ENCODE data around the gene PDXK. TPM values are rescaled to one million over a fixed set of nuclear protein-coding genes. Genes with fewer than 3 reads are reported as not detected.

Gene PDXK
- total and polyA plus RNA-seq, 9 of the 15 experiments (the other 6 are each of a cell fraction or from before 2014, with no cell fraction given), result 5.6 to 162 (median 76.5) TPM

GRCh38 chr21:43789276-43790009 is 70.5 kb downstream of the PDXK start, which contains the start of gene RRP1 (continued):
- 0 out of 2 replicates have a peak, but pooled peaks have one; percentile 29 for TF ChIP-seq MGA (IDR thresholded peaks at IDR 0.05)
- no peak for TF ChIP-seq MIER1 (IDR thresholded peaks at IDR 0.05; ENCODE audit: low read depth)
- no peak; the same call in 1 of the 2 replicates for TF ChIP-seq ZNF511 (CRISPR knock-in tag; IDR thresholded peaks at IDR 0.05)
- no peak for TF ChIP-seq NUFIP1 (IDR thresholded peaks at IDR 0.05; ENCODE audit: partially characterized antibody)
- no peak for TF ChIP-seq RERE (CRISPR knock-in tag; IDR thresholded peaks at IDR 0.05; ENCODE audit: borderline replicate concordance)
- TF ChIP-seq MED1 (CRISPR knock-in tag; IDR thresholded peaks at IDR 0.05; ENCODE audit: borderline replicate concordance), result no peak
- TF ChIP-seq LEF1 (IDR thresholded peaks at IDR 0.05), result no peak
- no peak for TF ChIP-seq SP2 (IDR thresholded peaks at IDR 0.05; ENCODE audit: extremely low read depth, low read depth, low read length, poor library complexity, severe bottlenecking)
- no peak for TF ChIP-seq ASH1L (IDR thresholded peaks at IDR 0.05; ENCODE audit: borderline replicate concordance, low read depth, partially characterized antibody)

Measured in K562 (cell line).